Heart left ventricle (tissue), 13 donors: ENCODE measurements around the gene PSMB5.

Source experiments
- CTCF ChIP-seq, 12 donors: fragments of 200-600 bp; sonication (generic) in 4 of 12; IDR thresholded peaks; one replicate each; pipeline versions ENCODE4 v1.5.0 to v1.8.0; 2018 to 2022; ENCODE audit warnings: antibody characterized with exemption in 12 of 12, mild to moderate bottlenecking in 5 of 12
- POLR2A ChIP-seq, 2 donors: fragments of 450-650 bp; IDR thresholded peaks; one replicate each; pipeline ENCODE4 v1.6.1; 2017; ENCODE audit warnings: antibody characterized with exemption in 2 of 2, mild to moderate bottlenecking in 2 of 2, moderate library complexity in 2 of 2
- donor health status: ischemic (EF 13 %, LVEDD 7.1; RV severe dilation, severe dysfunction).
- donor health status: DM: no; HTN: yes; CAD: no.
- donor health status: DM: no; HTN: no; CAD: no.
- donor health status: ischemic (EF 25% LVEDD 6.9; RV normal size, moderate dysfunction).
- donor health status: ischemic (EF 25% LVEDD 5.7; RV mildly dilated, moderate dysfunction).
- donor health status: ischemic (EF 35%, LVEDD 5.7; RV mildly dilated, moderate dysfunction).
- donor health status: nonischemic (EF 11% LVEDD 7.7; RV severe dilation, severe dysfunction).
- donor health status: DM: yes; HTN: yes; CAD: no.
- donor health status: PGD.
- donor health status: ischemic (EF 29% LVEDD 5.4; RV normal size, mild dysfunction).
- donor health status: nonischemic (EF 23%, LVEDD 6.1; RV moderate dilation, normal function).

- peak; percentile 48 to 75 (median 66) for TF ChIP-seq CTCF (IDR thresholded peaks at IDR 0.05)
- TF ChIP-seq POLR2A (IDR thresholded peaks at IDR 0.05) = no peak
These were observed 21.6 kb upstream of the PSMB5 start for GRCh38 chr14:23056145-23056955.
